HCT116 (cell line): ENCODE measurements around the gene GRM8. TPM values are rescaled to one million over a fixed set of nuclear protein-coding genes. Genes with fewer than 3 reads are reported as not detected.

ENCODE experiments used
- ATAC-seq: fragments of 200-7000 bp; cut with Tn5 transposase; 2 replicates; pipeline ENCODE4 v1.9.1; 2020; ENCODE audit warnings: mild to moderate bottlenecking, moderate library complexity
- BruUV-seq: library from RNA; stranded (reverse); fragments of 400-500 nt; replicated peaks from 2 replicates; lab custom pipeline; 2021; lab: Mats Ljungman, UMichigan
- CTCF ChIA-PET: fragments of 300-600 bp; sonication (Branson Sonifier 250); formaldehyde crosslinking; loops from one replicate; lab custom pipeline; 2021; ENCODE audit warnings: antibody characterized with exemption; lab: Charles Lee
- POLR2A ChIA-PET: fragments of 300-600, 350-600 bp; sonication (Branson Sonifier 250); formaldehyde crosslinking; loops from one replicate; lab custom pipeline; 2021; ENCODE audit warnings: antibody characterized with exemption; lab: Charles Lee
- RAD21 ChIA-PET, 2 experiments: fragments of 300-600 bp; sonication (Branson Sonifier 250); formaldehyde crosslinking; loops; one replicate each; lab custom pipeline; 2023; ENCODE audit warnings: low total read pairs in 2 of 2; ENCODE audit not compliant: uncharacterized antibody in 2 of 2, unreplicated experiment in 2 of 2, low non-redundant PET in 1 of 2; lab: Charles Lee
- DNase-seq: peaks from one replicate; pipeline ENCODE4 v3.0.0-alpha.2; 2010; ENCODE audit warnings: low read depth, low spot score
- H2AFZ ChIP-seq: fragments of 200-600 bp; shearing (Covaris generic), sonication (generic); 2 replicates; pipeline ENCODE4 v1.6.1; 2017; ENCODE audit warnings: low read depth, mixed run types, mixed read lengths, antibody characterized with exemption, low read length; ENCODE audit not compliant: poor library complexity, severe bottlenecking
- H3K27ac ChIP-seq: 2 replicates; pipeline ENCODE4 v1.5.1; 2012; ENCODE audit warnings: low read depth, low read length
- H3K27me3 ChIP-seq: fragments of 200-600 bp; sonication (generic); 2 replicates; pipeline ENCODE4 v1.6.1; 2016; ENCODE audit warnings: mixed run types, low read length, mixed read lengths; ENCODE audit not compliant: insufficient read depth
- H3K36me3 ChIP-seq, 2 experiments: fragments of 200-500 bp in 1 of 2; fragments of 200-600 bp in 1 of 2; sonication (Bioruptor generic) in 1 of 2; sonication (generic) in 1 of 2; 2 replicates each; pipeline versions ENCODE4 v1.5.1 to v1.6.1; 2014 to 2016; ENCODE audit warnings: low read length in 2 of 2, inconsistent platforms in 1 of 2, mixed read lengths in 1 of 2, mixed run types in 1 of 2; ENCODE audit not compliant: insufficient read depth in 2 of 2, control insufficient read depth in 1 of 2
- H3K4me1 ChIP-seq, 2 experiments: fragments of 200-600 bp in 1 of 2; sonication (generic) in 1 of 2; 2 replicates each; pipeline versions ENCODE4 v1.5.1 to v1.6.1; 2012 to 2017; ENCODE audit warnings: low read length in 2 of 2, inconsistent platforms in 1 of 2, mild to moderate bottlenecking in 1 of 2, mixed read lengths in 1 of 2, mixed run types in 1 of 2, moderate library complexity in 1 of 2; ENCODE audit not compliant: insufficient read depth in 2 of 2, control insufficient read depth in 1 of 2
- H3K4me2 ChIP-seq: fragments of 200-600 bp; sonication (generic); 2 replicates; pipeline ENCODE4 v1.6.1; 2017; ENCODE audit warnings: mixed run types, low read length, mixed read lengths
- H3K4me3 ChIP-seq, 2 experiments: fragments of 200-600 bp in 1 of 2; sonication (generic) in 1 of 2; replicated peaks in 1 of 2; 2 replicates each; pipeline ENCODE4 v1.5.1; 2011 to 2016; ENCODE audit warnings: low read length in 2 of 2, control low read depth in 1 of 2, low read depth in 1 of 2, mild to moderate bottlenecking in 1 of 2, mixed read lengths in 1 of 2, mixed run types in 1 of 2
- H3K79me2 ChIP-seq: fragments of 200-600 bp; sonication (generic); 2 replicates; pipeline ENCODE4 v1.6.1; 2017; ENCODE audit warnings: mild to moderate bottlenecking, mixed run types, low read length, moderate library complexity, mixed read lengths; ENCODE audit not compliant: insufficient read depth
- H3K9ac ChIP-seq: fragments of 200-600 bp; sonication (generic); 2 replicates; pipeline ENCODE4 v1.6.1; 2016; ENCODE audit warnings: low read length, mixed read lengths
- H3K9me2 ChIP-seq: fragments of 200-600 bp; sonication (generic), shearing (Covaris generic); 2 replicates; pipeline ENCODE4 v1.6.1; 2017; ENCODE audit warnings: mixed run types, mild to moderate bottlenecking, moderate library complexity; ENCODE audit not compliant: insufficient read depth
- H3K9me3 ChIP-seq, 2 experiments: fragments of 200-500 bp in 1 of 2; fragments of 200-600 bp in 1 of 2; sonication (Bioruptor generic) in 1 of 2; sonication (generic) in 1 of 2; 2 replicates each; pipeline ENCODE4 v1.6.1; 2014 to 2017; ENCODE audit warnings: low read length in 2 of 2, mixed read lengths in 2 of 2, inconsistent platforms in 1 of 2, low read depth in 1 of 2, mild to moderate bottlenecking in 1 of 2, mixed run types in 1 of 2, moderate library complexity in 1 of 2; ENCODE audit not compliant: control insufficient read depth in 1 of 2, insufficient read depth in 1 of 2
- H4K20me1 ChIP-seq: fragments of 200-600 bp; sonication (generic), shearing (Covaris generic); 2 replicates; pipeline ENCODE4 v1.6.1; 2017; ENCODE audit warnings: mixed run types, mild to moderate bottlenecking, moderate library complexity; ENCODE audit not compliant: insufficient read depth
- ATF3 ChIP-seq: IDR thresholded peaks from 2 replicates; pipeline ENCODE4 v1.6.1; 2012
- EZH2phosphoT487 ChIP-seq: fragments of 200-600 bp; IDR thresholded peaks from 2 replicates; pipeline ENCODE4 v1.6.1; 2018; ENCODE audit warnings: antibody characterized with exemption, borderline replicate concordance
- POLR2A ChIP-seq: IDR thresholded peaks from 2 replicates; pipeline ENCODE4 v1.7.0; 2011; ENCODE audit warnings: borderline replicate concordance; ENCODE audit not compliant: insufficient read depth, insufficient read length; ENCODE audit errors: extremely low read depth
- RAD21 ChIP-seq: IDR thresholded peaks from 2 replicates; pipeline ENCODE4 v1.6.1; 2012; ENCODE audit warnings: low read depth, mild to moderate bottlenecking
- REST ChIP-seq: IDR thresholded peaks from 2 replicates; pipeline ENCODE4 v1.6.1; 2012; ENCODE audit warnings: low read depth
- SRF ChIP-seq: IDR thresholded peaks from 2 replicates; pipeline ENCODE4 v1.6.1; 2012; ENCODE audit warnings: low read depth
- TCF7L2 ChIP-seq: IDR thresholded peaks from 2 replicates; pipeline ENCODE4 v1.7.0; 2011; ENCODE audit warnings: borderline replicate concordance, inconsistent platforms; ENCODE audit not compliant: insufficient read depth, insufficient read length; ENCODE audit errors: extremely low read depth
- ZFX ChIP-seq: fragments of 450-650 bp; IDR thresholded peaks from 2 replicates; pipeline ENCODE4 v1.6.1; 2017
- intact Hi-C: fragments of 100-400 bp; cut with micrococcal nuclease; formaldehyde crosslinking; loops from 2 replicates; pipeline ENCODE4 v1.10.0; 2022
- total RNA-seq: library from RNA; stranded (reverse); gene quantifications from one replicate; pipeline ENCODE4 v1.2.1, GENCODE V29; 2021; ENCODE audit not compliant: unreplicated experiment

Gene GRM8
- total RNA-seq, 1 experiment from 2014 or later = 0.05 TPM

- BruUV-seq = no TSS peak
- Histone ChIP-seq H3K4me2 (no peak overlapping the region), H3K9me3 (no peaks in the 10 kb centered on the region), H2AFZ (no peak overlapping the region), H3K4me3 (no peak overlapping the region), H4K20me1 (no peaks in the 10 kb centered on the region), H3K79me2 (no peaks in the 10 kb centered on the region), H3K4me1 (no peaks in the 10 kb centered on the region), H3K9me2 (no peaks in the 10 kb centered on the region), H3K9ac (no peak overlapping the region), H3K27me3 (no peaks in the 10 kb centered on the region), H3K36me3 (no peaks in the 10 kb centered on the region), H3K27ac (no peak overlapping the region)
- TF ChIP-seq ATF3 (no peak), EZH2phosphoT487 (no peak), SRF (no peak), POLR2A (no peak), TCF7L2 (no peak), RAD21 (no peak)
- ChIA-PET RAD21 (no interaction called here), CTCF (no interaction called here), POLR2A (no interaction called here)
- intact Hi-C loops = loop anchor here (2.0 to 5.0 kb wide), 3 partner anchors 646 to 1406 kb away; no protein-coding TSS in a partner anchor
- ATAC-seq (no peak), DNase-seq (no peak)
Measured at GRCh38 chr7:126801733-126802132, 451.0 kb downstream of the GRM8 start.

GRCh38 chr7:126799541-126799940 lies 453.2 kb downstream of the GRM8 start:
- Histone ChIP-seq H3K27ac (no peak overlapping the region), H3K4me2 (no peak overlapping the region), H3K9ac (no peak overlapping the region), H4K20me1 (no peaks in the 10 kb centered on the region), H3K4me3 (no peak overlapping the region), H2AFZ (no peak overlapping the region), H3K4me1 (no peaks in the 10 kb centered on the region), H3K36me3 (no peaks in the 10 kb centered on the region), H3K79me2 (no peaks in the 10 kb centered on the region), H3K27me3 (no peaks in the 10 kb centered on the region), H3K9me3 (no peaks in the 10 kb centered on the region), H3K9me2 (no peaks in the 10 kb centered on the region)
- ATAC-seq (no peak), DNase-seq (no peak)
- POLR2A ChIA-PET = no interaction called here
- RAD21 ChIA-PET = no interaction called here
- no peak for TF ChIP-seq ZFX
- no peak for TF ChIP-seq REST
- no peak for TF ChIP-seq TCF7L2
- CTCF ChIA-PET = no interaction called here
- intact Hi-C loops = no loop called here
- no TSS peak for BruUV-seq
